ENCODE measurements around the gene COX20.

GRCh38 chr1:244869950-244870349 lies 34.5 kb downstream of the COX20 start:
- TF ChIP-seq CTCF (IDR thresholded peaks at IDR 0.05; ENCODE audit: insufficient read depth, low read length, poor library complexity, severe bottlenecking) = no peak
- TF ChIP-seq EZH2phosphoT487 (conservative IDR thresholded peaks at IDR 0.05; ENCODE audit: low read length) = no peak

Data from SU-DHL-6 (cell line).